ENCODE results near the gene KRTAP10-1.

- TF ChIP-seq CTCF (IDR thresholded peaks at IDR 0.05) (no peak), POLR2AphosphoS5 (IDR thresholded peaks at IDR 0.05) (no peak)
Measured at GRCh38 chr21:44511219-44511937, 28.6 kb downstream of the KRTAP10-1 start.
